GM10266 (cell line): ENCODE measurements around the gene NPHP3.

ENCODE experiments used
- DNase-seq: peaks from one replicate; pipeline ENCODE4 v3.0.0; 2012; ENCODE audit errors: extremely low spot score
- TF ChIP-seq, protein P1 (sequence below): IDR thresholded peaks from 2 replicates; pipeline ENCODE4 v1.5.1; 2012; ENCODE audit warnings: mild to moderate bottlenecking, low read depth; ENCODE audit not compliant: control insufficient read depth, insufficient read depth; ENCODE audit errors: missing control alignments

NPHP3 gene

DNA sequence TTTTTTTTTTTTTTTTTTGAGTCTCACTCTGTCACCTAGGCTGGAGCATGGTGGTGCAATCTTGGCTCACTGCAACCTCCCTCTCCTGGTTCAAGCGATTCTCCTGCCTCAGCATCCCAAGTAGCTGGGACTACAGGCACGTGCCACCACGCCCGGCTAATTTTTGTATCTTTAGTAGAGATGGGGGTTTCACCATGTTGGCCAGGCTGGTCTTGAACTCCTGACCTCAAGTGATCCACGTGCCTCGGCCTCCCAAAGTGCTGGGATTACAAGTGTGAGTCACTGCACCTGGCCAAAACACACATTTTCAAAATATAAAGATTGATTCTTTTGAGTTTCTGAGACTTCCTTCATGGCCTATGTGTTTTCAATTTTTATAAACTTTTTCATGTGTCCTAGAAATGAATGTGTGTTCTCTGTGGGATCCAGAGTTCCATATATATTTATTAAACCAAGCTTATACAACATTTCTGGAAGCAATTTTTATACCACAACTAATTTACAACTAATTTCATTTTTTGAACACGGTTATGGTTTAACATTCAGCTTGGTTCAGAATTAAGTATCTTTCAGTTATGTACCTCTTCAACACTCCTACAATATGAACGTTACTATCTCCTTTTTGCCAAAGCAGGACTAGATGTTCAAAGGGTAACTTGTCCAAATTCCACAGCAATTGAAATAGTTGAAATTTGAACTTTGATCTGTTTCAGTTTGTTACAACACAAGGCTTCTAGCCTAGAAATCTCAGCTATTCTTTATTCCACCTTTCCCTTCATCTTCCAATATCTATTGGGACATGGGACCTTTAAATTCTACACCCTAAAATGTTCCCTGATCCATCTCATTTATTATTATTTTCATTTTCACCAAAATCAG, 64.1 kb downstream of the NPHP3 start:
- TF ChIP-seq, protein P1, sequence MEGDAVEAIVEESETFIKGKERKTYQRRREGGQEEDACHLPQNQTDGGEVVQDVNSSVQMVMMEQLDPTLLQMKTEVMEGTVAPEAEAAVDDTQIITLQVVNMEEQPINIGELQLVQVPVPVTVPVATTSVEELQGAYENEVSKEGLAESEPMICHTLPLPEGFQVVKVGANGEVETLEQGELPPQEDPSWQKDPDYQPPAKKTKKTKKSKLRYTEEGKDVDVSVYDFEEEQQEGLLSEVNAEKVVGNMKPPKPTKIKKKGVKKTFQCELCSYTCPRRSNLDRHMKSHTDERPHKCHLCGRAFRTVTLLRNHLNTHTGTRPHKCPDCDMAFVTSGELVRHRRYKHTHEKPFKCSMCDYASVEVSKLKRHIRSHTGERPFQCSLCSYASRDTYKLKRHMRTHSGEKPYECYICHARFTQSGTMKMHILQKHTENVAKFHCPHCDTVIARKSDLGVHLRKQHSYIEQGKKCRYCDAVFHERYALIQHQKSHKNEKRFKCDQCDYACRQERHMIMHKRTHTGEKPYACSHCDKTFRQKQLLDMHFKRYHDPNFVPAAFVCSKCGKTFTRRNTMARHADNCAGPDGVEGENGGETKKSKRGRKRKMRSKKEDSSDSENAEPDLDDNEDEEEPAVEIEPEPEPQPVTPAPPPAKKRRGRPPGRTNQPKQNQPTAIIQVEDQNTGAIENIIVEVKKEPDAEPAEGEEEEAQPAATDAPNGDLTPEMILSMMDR, result no peak
- no peak for DNase-seq

DNA sequence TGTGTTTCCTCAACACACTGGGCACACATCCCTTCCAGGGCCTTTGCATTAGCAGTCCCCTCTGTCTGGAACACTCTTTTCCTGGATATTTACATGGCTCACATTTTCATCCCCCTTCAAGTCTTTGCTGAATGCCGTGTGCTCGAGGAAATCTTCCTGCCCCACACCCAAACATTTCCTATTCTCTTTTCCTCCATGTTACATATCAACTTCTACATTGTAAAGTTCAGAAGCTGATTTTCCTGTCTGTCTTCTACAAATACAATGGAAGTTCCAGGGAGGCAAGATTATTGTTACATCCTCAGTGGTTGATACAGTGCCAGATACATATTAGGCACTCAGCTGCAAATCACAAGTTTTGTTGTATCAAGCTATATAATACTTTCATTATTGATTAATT, 66.7 kb downstream of the NPHP3 start:
- no peak for DNase-seq

DNA sequence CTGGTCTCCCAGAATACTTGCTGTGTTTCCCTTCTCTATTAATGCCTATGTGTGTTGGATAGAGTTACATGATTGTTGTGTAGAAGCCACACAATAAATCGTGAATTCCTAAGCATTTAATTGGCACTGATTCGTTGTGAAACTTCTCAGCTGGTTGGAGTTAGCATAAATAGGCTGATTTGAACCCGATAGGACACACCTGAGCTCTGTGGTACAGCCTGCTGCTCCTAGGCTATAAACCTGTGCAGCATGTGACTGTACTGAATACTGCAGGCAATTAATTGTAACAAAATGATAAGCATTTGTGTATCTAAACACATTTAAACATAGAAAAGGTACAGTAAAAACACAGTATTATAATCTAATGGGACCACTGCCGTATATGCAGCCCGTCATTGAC, 67.5 kb downstream of the NPHP3 start:
- TF ChIP-seq, protein P1, result no peak
- no peak for DNase-seq

More for the DNA sequence above, 66.7 kb downstream of the NPHP3 start:
- TF ChIP-seq, protein P1, result no peak

DNA sequence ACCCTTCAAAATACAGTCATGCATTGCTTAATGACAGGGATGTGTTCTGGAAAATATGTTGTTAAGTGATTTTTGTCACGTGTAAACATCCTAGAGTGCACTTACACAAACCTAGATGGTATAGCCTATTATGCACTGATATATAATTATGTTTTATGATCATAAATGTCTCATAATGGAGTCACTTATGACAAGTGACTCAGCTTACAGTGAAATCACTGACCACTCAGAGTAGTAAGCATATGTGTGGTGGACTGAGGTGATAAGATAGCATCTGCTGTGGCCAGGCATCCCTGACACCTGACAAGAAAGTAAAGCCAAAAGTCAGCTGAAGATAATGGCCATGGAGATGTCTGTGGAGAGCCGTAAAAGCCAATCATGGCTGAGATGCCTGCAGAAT, 68.0 kb downstream of the NPHP3 start:
- no peak for DNase-seq
- TF ChIP-seq, protein P1, result no peak

GRCh38 chr3:132652640-132653270, 69.5 kb downstream of the NPHP3 start:
- DNase-seq, result no peak
- TF ChIP-seq, protein P1, result no peak

GRCh38 chr3:132650153-132650552, 72.1 kb downstream of the NPHP3 start:
- TF ChIP-seq, protein P1, result no peak
- no peak for DNase-seq

DNA sequence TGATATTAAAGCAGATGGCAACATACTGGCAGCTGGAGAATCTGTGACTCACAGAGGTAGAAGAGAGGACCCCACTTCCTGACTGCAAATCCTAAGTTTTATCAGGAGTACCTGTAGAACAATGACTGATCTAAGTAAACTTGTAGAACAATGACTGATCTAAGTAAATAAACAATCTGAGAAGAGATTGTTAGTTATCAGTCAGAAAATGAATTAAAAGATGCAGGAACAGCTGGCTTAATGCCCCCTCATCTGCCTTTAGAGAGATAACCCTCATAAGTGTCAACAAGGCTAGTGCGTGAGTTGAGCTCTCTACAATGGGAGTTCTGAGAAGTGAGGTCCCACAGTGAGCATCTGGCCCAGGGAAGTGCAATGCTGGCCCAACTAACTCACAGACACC, 77.2 kb downstream of the NPHP3 start:
- TF ChIP-seq, protein P1, result no peak
- no peak for DNase-seq
